Liver (tissue), 9 donors: ENCODE measurements around the gene NR2C2AP. TPM values are rescaled to one million over a fixed set of nuclear protein-coding genes. Genes with fewer than 3 reads are reported as not detected.

Source experiments
- DNase-seq: peaks from one replicate; pipeline ENCODE4 v3.0.0-alpha.2; 2017; ENCODE audit warnings: low spot score
- H3K27ac ChIP-seq, 2 donors: one replicate each; pipeline ENCODE4 v1.7.0; 2013; ENCODE audit warnings: inconsistent platforms in 2 of 2, low read length in 2 of 2, control low read depth in 1 of 2, low read depth in 1 of 2, mild to moderate bottlenecking in 1 of 2
- H3K27me3 ChIP-seq, 4 donors: one replicate each; pipeline versions ENCODE4 v1.6.1 to v1.7.0; 2013; ENCODE audit warnings: low read length in 3 of 4, inconsistent platforms in 1 of 4, mild to moderate bottlenecking in 1 of 4, moderate library complexity in 1 of 4; ENCODE audit not compliant: control insufficient read depth in 4 of 4, insufficient read depth in 4 of 4
- H3K36me3 ChIP-seq, 4 donors: one replicate each; pipeline versions ENCODE4 v1.6.1 to v1.7.0; 2013; ENCODE audit warnings: low read length in 3 of 4, mild to moderate bottlenecking in 3 of 4, low read depth in 1 of 4, moderate library complexity in 1 of 4; ENCODE audit not compliant: control insufficient read depth in 4 of 4, insufficient read depth in 3 of 4
- H3K4me1 ChIP-seq, 4 donors: one replicate each; pipeline versions ENCODE4 v1.6.1 to v1.7.0; 2013; ENCODE audit warnings: low read length in 3 of 4, mild to moderate bottlenecking in 3 of 4, moderate library complexity in 1 of 4; ENCODE audit not compliant: control insufficient read depth in 4 of 4, insufficient read depth in 4 of 4
- H3K4me3 ChIP-seq, 3 donors: one replicate each; pipeline versions ENCODE4 v1.6.1 to v1.7.0; 2013; ENCODE audit warnings: low read length in 3 of 3, control low read depth in 1 of 3, low read depth in 1 of 3, mild to moderate bottlenecking in 1 of 3
- H3K9ac ChIP-seq, 2 donors: one replicate each; pipeline ENCODE4 v1.7.0; 2013; ENCODE audit warnings: low read length in 2 of 2, mild to moderate bottlenecking in 2 of 2, moderate library complexity in 2 of 2, control low read depth in 1 of 2, low read depth in 1 of 2
- H3K9me3 ChIP-seq, 4 donors: one replicate each; pipeline versions ENCODE4 v1.6.1 to v1.7.0; 2013; ENCODE audit warnings: low read length in 3 of 4; ENCODE audit not compliant: control insufficient read depth in 4 of 4
- ATF3 ChIP-seq: IDR thresholded peaks from 2 replicates; pipeline ENCODE4 v1.6.1; 2016; ENCODE audit warnings: antibody characterized with exemption
- CTCF ChIP-seq: fragments of 150-350 bp; IDR thresholded peaks from 2 replicates; pipeline ENCODE4 v1.5.1; 2017; ENCODE audit warnings: improper control_type of control experiment, low read depth, low read length; ENCODE audit not compliant: missing input control
- EGR1 ChIP-seq, 2 donors: IDR thresholded peaks; 2 replicates each; pipeline ENCODE4 v1.6.1; 2016 to 2018; ENCODE audit warnings: antibody characterized with exemption in 2 of 2, low read depth in 2 of 2
- FOXA1 ChIP-seq: IDR thresholded peaks from 2 replicates; pipeline ENCODE4 v1.6.1; 2016; ENCODE audit warnings: antibody characterized with exemption
- FOXA2 ChIP-seq: IDR thresholded peaks from 2 replicates; pipeline ENCODE4 v1.6.1; 2016; ENCODE audit warnings: antibody characterized with exemption
- GABPA ChIP-seq, 2 donors: IDR thresholded peaks in 1 of 2; conservative IDR thresholded peaks in 1 of 2; 2 replicates each; pipeline ENCODE4 v1.6.1; 2016; ENCODE audit warnings: antibody characterized with exemption in 2 of 2, mild to moderate bottlenecking in 1 of 2, moderate library complexity in 1 of 2
- HNF4A ChIP-seq, 2 donors: conservative IDR thresholded peaks; 2 replicates each; pipeline ENCODE4 v1.6.1; 2016; ENCODE audit warnings: antibody characterized with exemption in 2 of 2, mild to moderate bottlenecking in 2 of 2
- HNF4G ChIP-seq: IDR thresholded peaks from 2 replicates; pipeline ENCODE4 v1.6.1; 2016; ENCODE audit warnings: antibody characterized with exemption
- JUND ChIP-seq, 2 donors: IDR thresholded peaks; 2 replicates each; pipeline ENCODE4 v1.6.1; 2016; ENCODE audit warnings: antibody characterized with exemption in 2 of 2
- NR2F2 ChIP-seq: IDR thresholded peaks from 2 replicates; pipeline ENCODE4 v1.6.1; 2016; ENCODE audit warnings: antibody characterized with exemption
- RAD21 ChIP-seq, 2 donors: IDR thresholded peaks; 2 replicates each; pipeline ENCODE4 v1.6.1; 2016; ENCODE audit warnings: antibody characterized with exemption in 2 of 2, mild to moderate bottlenecking in 2 of 2
- REST ChIP-seq: IDR thresholded peaks from 2 replicates; pipeline ENCODE4 v1.6.1; 2016; ENCODE audit warnings: antibody characterized with exemption, mild to moderate bottlenecking
- RXRA ChIP-seq, 2 donors: IDR thresholded peaks; 2 replicates each; pipeline ENCODE4 v1.6.1; 2017 to 2018; ENCODE audit warnings: antibody characterized with exemption in 2 of 2, mild to moderate bottlenecking in 1 of 2
- YY1 ChIP-seq: IDR thresholded peaks from 2 replicates; pipeline ENCODE4 v1.6.1; 2016; ENCODE audit warnings: antibody characterized with exemption, mild to moderate bottlenecking
- ZBTB33 ChIP-seq: IDR thresholded peaks from 2 replicates; pipeline ENCODE4 v1.6.1; 2016; ENCODE audit warnings: antibody characterized with exemption
- WGBS: extraction: QIAGEN DNeasy Blood & Tissue Kit; methylation state at CpG from one replicate; pipeline ENCODE4 v1.1.7; 2013; 5-methylcytosine and 5-hydroxymethylcytosine counted together
- polyA plus RNA-seq, 2 donors: library from polyadenylated mRNA; stranded (reverse) in 1 of 2; unstranded in 1 of 2; fragments of 200-250 nt in 1 of 2; fragments of >200 nt in 1 of 2; fragmentation: Nextera tagmentation in 1 of 2; extraction: Ambion mirVana in 1 of 2; gene quantifications; one replicate each; pipeline versions ENCODE4 v1.2.1 to v1.2.3, GENCODE V29; 2013 to 2015
- total RNA-seq, 2 donors: library from RNA; depleted of rRNA; stranded (reverse); fragments of >200 nt; gene quantifications; one replicate each; pipeline ENCODE4 v1.2.3, GENCODE V29; 2014
- donor health status: healthy.
- donor health status: healthy.
- donor health status: healthy.
- donor health status: healthy.
- donor health status: healthy.

The NR2C2AP gene
- total and polyA plus RNA-seq, 4 donors = 3.4 to 5.7 (median 4.1) TPM

- peaks cover 5 to 20% (median 15%) of the 10 kb centered on the region in 4 donors for H3K4me1 ChIP-seq
- TF ChIP-seq NR2F2 (no peak), HNF4G (no peak), HNF4A (conservative IDR thresholded peaks at IDR 0.05) (no peak), ZBTB33 (no peak), REST (no peak), RAD21 (IDR thresholded peaks at IDR 0.05) (peak; percentile 58 to 73), GABPA (IDR thresholded peaks at IDR 0.05 in 1 of 2, conservative IDR thresholded peaks at IDR 0.05 in 1 of 2) (no peak), JUND (IDR thresholded peaks at IDR 0.05) (no peak), FOXA2 (no peak), YY1 (no peak), EGR1 (IDR thresholded peaks at IDR 0.05; ENCODE audit: low read depth in 2 of 2) (no peak), RXRA (IDR thresholded peaks at IDR 0.05) (no peak), CTCF (peak; percentile 51)
- DNase-seq = peak; percentile 73
- no peaks in the 10 kb centered on the region for H3K36me3 ChIP-seq
- peaks cover 0 to 5% (median 0%) of the 10 kb centered on the region in 4 donors for H3K27me3 ChIP-seq
- H3K9ac ChIP-seq = no peak overlapping the region
- 2% methylated on average over 59 of the region's 59 CpGs for WGBS
- no peak overlapping the region for H3K27ac ChIP-seq
- no peaks in the 10 kb centered on the region for H3K9me3 ChIP-seq
- H3K4me3 ChIP-seq = peak overlapping the region; percentile 12 to 48 (median 34)
Measured at GRCh38 chr19:19224852-19225494, 21.8 kb upstream of the NR2C2AP start.

GRCh38 chr19:19224150-19224851, 21.1 kb upstream of the NR2C2AP start:
- no peaks in the 10 kb centered on the region for H3K9me3 ChIP-seq
- no peaks in the 10 kb centered on the region for H3K36me3 ChIP-seq
- no peak overlapping the region for H3K27ac ChIP-seq
- H3K4me3 ChIP-seq = peak overlapping the region in 1 of 3 donors; percentile 48
- peaks cover 5 to 20% (median 15%) of the 10 kb centered on the region in 4 donors for H3K4me1 ChIP-seq
- DNase-seq = no peak
- WGBS = 70% methylated on average over 17 of the region's 17 CpGs
- H3K27me3 ChIP-seq = peaks cover 0 to 5% (median 0%) of the 10 kb centered on the region in 4 donors
- no peak overlapping the region for H3K9ac ChIP-seq
- TF ChIP-seq JUND (IDR thresholded peaks at IDR 0.05) (no peak), GABPA (IDR thresholded peaks at IDR 0.05 in 1 of 2, conservative IDR thresholded peaks at IDR 0.05 in 1 of 2) (no peak), HNF4A (conservative IDR thresholded peaks at IDR 0.05) (no peak), ZBTB33 (no peak), NR2F2 (no peak), ATF3 (no peak), FOXA1 (no peak), REST (no peak), RXRA (IDR thresholded peaks at IDR 0.05) (no peak), RAD21 (IDR thresholded peaks at IDR 0.05) (no peak)
